ACC112 (cell line): ENCODE results near the gene MAP7D1.
"Not testable (repeated sequence)": the region's sequence is repeated elsewhere in the genome, so short reads cannot be mapped to it uniquely, and the experiment has no call there.

ENCODE experiments used
- H2AFZ ChIP-seq: fragments of 200-600 bp; sonication (generic); one replicate; pipeline ENCODE4 v1.6.0; 2017; ENCODE audit warnings: antibody characterized with exemption, low read length; ENCODE audit not compliant: unreplicated experiment
- H3K27ac ChIP-seq: fragments of 200-600 bp; sonication (generic); 2 replicates; pipeline ENCODE4 v1.5.1; 2014; ENCODE audit warnings: low read depth, mild to moderate bottlenecking, antibody characterized with exemption, low read length, moderate library complexity
- H3K27me3 ChIP-seq: fragments of 200-600 bp; sonication (generic); 2 replicates; pipeline ENCODE4 v1.6.1; 2014; ENCODE audit warnings: mild to moderate bottlenecking, antibody characterized with exemption, low read length, moderate library complexity, mixed read lengths; ENCODE audit not compliant: insufficient read depth
- H3K36me3 ChIP-seq: fragments of 200-600 bp; sonication (generic); 2 replicates; pipeline ENCODE4 v1.6.1; 2016; ENCODE audit warnings: mild to moderate bottlenecking, antibody characterized with exemption, low read length, moderate library complexity, mixed read lengths; ENCODE audit not compliant: insufficient read depth
- H3K4me1 ChIP-seq: fragments of 200-600 bp; sonication (generic); one replicate; pipeline ENCODE4 v1.6.1; 2016; ENCODE audit warnings: low read length, mixed read lengths; ENCODE audit not compliant: insufficient read depth, unreplicated experiment, control insufficient read depth
- H3K4me3 ChIP-seq: fragments of 200-600 bp; sonication (generic); 2 replicates; pipeline ENCODE4 v1.5.1; 2014; ENCODE audit warnings: mild to moderate bottlenecking, low read depth, low read length
- H3K79me2 ChIP-seq: fragments of 200-600 bp; sonication (generic); one replicate; pipeline ENCODE4 v1.6.0; 2016; ENCODE audit warnings: low read length; ENCODE audit not compliant: control insufficient read depth, unreplicated experiment, insufficient read depth

Gene MAP7D1

GRCh38 chr1:36153476-36153875 lies 2.5 kb upstream of the MAP7D1 start:
- Histone ChIP-seq H3K27ac (no peak overlapping the region), H3K4me1 (peaks cover 40% of the 10 kb centered on the region), H3K27me3 (no peaks in the 10 kb centered on the region)

GRCh38 chr1:36154335-36154734 lies 1.6 kb upstream of the MAP7D1 start:
- Histone ChIP-seq H3K27me3 (no peaks in the 10 kb centered on the region), H3K4me1 (peaks cover 46% of the 10 kb centered on the region), H3K4me3 (no peak overlapping the region), H3K36me3 (no peaks in the 10 kb centered on the region), H2AFZ (no peak overlapping the region), H3K27ac (no peak overlapping the region), H3K79me2 (peaks cover 39% of the 10 kb centered on the region)

More at GRCh38 chr1:36153476-36153875, 2.5 kb upstream of the MAP7D1 start:
- Histone ChIP-seq H2AFZ (no peak overlapping the region), H3K79me2 (peaks cover 38% of the 10 kb centered on the region), H3K36me3 (no peaks in the 10 kb centered on the region), H3K4me3 (no peak overlapping the region)

GRCh38 chr1:36154765-36155407 lies 1.1 kb upstream of the MAP7D1 start:
- H3K79me2 ChIP-seq, result peaks cover 44% of the 10 kb centered on the region
- H3K36me3 ChIP-seq, result no peaks in the 10 kb centered on the region
- peak overlapping the region; percentile 79 for H3K27ac ChIP-seq
- H3K27me3 ChIP-seq, result no peaks in the 10 kb centered on the region
- peak overlapping the region; percentile 66 for H2AFZ ChIP-seq
- peak overlapping the region; percentile 99 for H3K4me3 ChIP-seq
- H3K4me1 ChIP-seq, result peaks cover 50% of the 10 kb centered on the region

- Histone ChIP-seq H3K27me3 (no peaks in the 10 kb centered on the region), H3K4me1 (peaks cover 51% of the 10 kb centered on the region), H2AFZ (peak overlapping the region; percentile 12), H3K36me3 (no peaks in the 10 kb centered on the region), H3K79me2 (peaks cover 61% of the 10 kb centered on the region), H3K27ac (peak overlapping the region; percentile 79), H3K4me3 (peak overlapping the region; percentile 99)
Observed at GRCh38 chr1:36156329-36157114, 562 bp downstream of the MAP7D1 start.

GRCh38 chr1:36157115-36157903 lies 1.3 kb downstream of the MAP7D1 start:
- peak overlapping the region; percentile 79 for H3K27ac ChIP-seq
- no peak overlapping the region for H2AFZ ChIP-seq
- peaks cover 52% of the 10 kb centered on the region for H3K4me1 ChIP-seq
- no peaks in the 10 kb centered on the region for H3K27me3 ChIP-seq
- H3K36me3 ChIP-seq, result no peaks in the 10 kb centered on the region
- H3K79me2 ChIP-seq, result peaks cover 69% of the 10 kb centered on the region
- peak overlapping the region; percentile 99 for H3K4me3 ChIP-seq

- Histone ChIP-seq H3K27ac (peak overlapping the region; percentile 79; the same call in 1 of the 2 replicates), H3K4me1 (peaks cover 60% of the 10 kb centered on the region)
Observed at GRCh38 chr1:36157973-36158826, 2.2 kb downstream of the MAP7D1 start.

GRCh38 chr1:36158827-36159252 lies 2.9 kb downstream of the MAP7D1 start:
- H3K27me3 ChIP-seq, H2AFZ ChIP-seq, H3K36me3 ChIP-seq: not testable (repeated sequence)
- H3K4me3 ChIP-seq, result peak overlapping the region; percentile 99
- peaks cover 83% of the 10 kb centered on the region for H3K79me2 ChIP-seq
- peaks cover 63% of the 10 kb centered on the region for H3K4me1 ChIP-seq
- peak overlapping the region; percentile 9; the same call in 1 of the 2 replicates for H3K27ac ChIP-seq

More at GRCh38 chr1:36157973-36158826, 2.2 kb downstream of the MAP7D1 start:
- Histone ChIP-seq H3K27me3 (no peaks in the 10 kb centered on the region), H3K4me3 (peak overlapping the region; percentile 99), H3K79me2 (peaks cover 78% of the 10 kb centered on the region), H2AFZ (no peak overlapping the region), H3K36me3 (no peaks in the 10 kb centered on the region)

GRCh38 chr1:36159614-36160387 lies 3.8 kb downstream of the MAP7D1 start:
- Histone ChIP-seq H3K79me2 (peaks cover 92% of the 10 kb centered on the region), H3K4me1 (peaks cover 60% of the 10 kb centered on the region), H2AFZ (no peak overlapping the region), H3K27ac (peak overlapping the region; percentile 79), H3K27me3 (no peaks in the 10 kb centered on the region), H3K4me3 (peak overlapping the region; percentile 68; the same call in 1 of the 2 replicates), H3K36me3 (no peaks in the 10 kb centered on the region)

- Histone ChIP-seq H2AFZ (no peak overlapping the region), H3K79me2 (peaks cover 92% of the 10 kb centered on the region), H3K27ac (peak overlapping the region; percentile 79), H3K4me1 (peaks cover 58% of the 10 kb centered on the region), H3K27me3 (no peaks in the 10 kb centered on the region), H3K4me3 (peak overlapping the region; percentile 68), H3K36me3 (no peaks in the 10 kb centered on the region)
Observed at GRCh38 chr1:36160388-36160948, 4.5 kb downstream of the MAP7D1 start.
